GM12878 (cell line): Measurements from ENCODE around the gene LHB. TPM values are rescaled to one million over a fixed set of nuclear protein-coding genes. Genes with fewer than 3 reads are reported as not detected.

Experiments used
- BCL11A ChIP-seq: IDR thresholded peaks from 2 replicates; pipeline ENCODE4 v1.6.1; 2011; ENCODE audit warnings: low read depth, low read length
- BMI1 ChIP-seq: fragments of 450-650 bp; IDR thresholded peaks from 2 replicates; pipeline ENCODE4 v1.6.1; 2016; ENCODE audit warnings: mild to moderate bottlenecking, moderate library complexity, borderline replicate concordance
- CEBPZ ChIP-seq: fragments of 150-350 bp; IDR thresholded peaks from 2 replicates; pipeline ENCODE4 v1.6.1; 2016; ENCODE audit warnings: low read depth, low read length
- CHD1 ChIP-seq: IDR thresholded peaks from 2 replicates; pipeline ENCODE4 v1.6.1; 2012; ENCODE audit warnings: low read depth, low read length, improper control_type of control experiment
- CREB1 ChIP-seq: IDR thresholded peaks from 2 replicates; pipeline ENCODE4 v1.6.1; 2012; ENCODE audit warnings: low read depth, mild to moderate bottlenecking, inconsistent platforms
- FOXM1 ChIP-seq: IDR thresholded peaks from 2 replicates; pipeline ENCODE4 v1.6.1; 2012; ENCODE audit warnings: low read depth, mild to moderate bottlenecking, inconsistent platforms, low read length, moderate library complexity
- IRF4 ChIP-seq: IDR thresholded peaks from 2 replicates; pipeline ENCODE4 v1.6.1; 2011; ENCODE audit warnings: low read depth, low read length
- KAT2A ChIP-seq: conservative IDR thresholded peaks from 2 replicates; pipeline ENCODE4 v1.6.1; 2011; ENCODE audit warnings: low read depth, low read length; ENCODE audit not compliant: control insufficient read depth
- KLF5 ChIP-seq: fragments of 450-650 bp; IDR thresholded peaks from 2 replicates; pipeline ENCODE4 v1.6.1; 2014; ENCODE audit warnings: mild to moderate bottlenecking; ENCODE audit not compliant: partially characterized antibody
- LARP7 ChIP-seq: fragments of 450-650 bp; IDR thresholded peaks from 2 replicates; pipeline ENCODE4 v1.6.1; 2017; ENCODE audit warnings: mild to moderate bottlenecking
- MTA3 ChIP-seq: IDR thresholded peaks from 2 replicates; pipeline ENCODE4 v1.6.1; 2012; ENCODE audit warnings: low read length, inconsistent platforms, borderline replicate concordance
- MYC ChIP-seq: IDR thresholded peaks from 2 replicates; pipeline ENCODE4 v1.6.1; 2011; ENCODE audit warnings: mild to moderate bottlenecking, low read length, moderate library complexity, inconsistent platforms; ENCODE audit not compliant: insufficient read depth, insufficient replicate concordance, insufficient read length, severe bottlenecking
- NFIC ChIP-seq: IDR thresholded peaks from 2 replicates; pipeline ENCODE4 v1.6.1; 2012; ENCODE audit warnings: low read depth, mild to moderate bottlenecking, inconsistent platforms, low read length, moderate library complexity
- NFYB ChIP-seq: IDR thresholded peaks from 2 replicates; pipeline ENCODE4 v1.6.1; 2011; ENCODE audit warnings: low read depth, mild to moderate bottlenecking, low read length, improper control_type of control experiment, moderate library complexity; ENCODE audit not compliant: insufficient read depth
- NR2F1 ChIP-seq: fragments of 450-650 bp; conservative IDR thresholded peaks from 2 replicates; pipeline ENCODE4 v1.6.1; 2017; ENCODE audit warnings: mild to moderate bottlenecking
- NRF1 ChIP-seq: conservative IDR thresholded peaks from 2 replicates; pipeline ENCODE4 v1.6.1; 2011; ENCODE audit warnings: mild to moderate bottlenecking, low read depth, low read length, improper control_type of control experiment
- RB1 ChIP-seq: fragments of 450-650 bp; formaldehyde crosslinking; IDR thresholded peaks from 2 replicates; pipeline ENCODE4 v1.6.1; 2017; ENCODE audit warnings: mild to moderate bottlenecking, borderline replicate concordance
- RUNX3 ChIP-seq: IDR thresholded peaks from 2 replicates; pipeline ENCODE4 v1.6.1; 2012; ENCODE audit warnings: low read length, inconsistent platforms
- SMAD1 ChIP-seq: fragments of 450-650 bp; IDR thresholded peaks from 2 replicates; pipeline ENCODE4 v1.6.1; 2018; ENCODE audit warnings: mild to moderate bottlenecking, low read depth; ENCODE audit not compliant: partially characterized antibody
- TCF12 ChIP-seq: IDR thresholded peaks from 2 replicates; pipeline ENCODE4 v1.6.1; 2011; ENCODE audit warnings: low read depth, mild to moderate bottlenecking, low read length
- WRNIP1 ChIP-seq: IDR thresholded peaks from 2 replicates; pipeline ENCODE4 v1.6.1; 2011; ENCODE audit warnings: low read depth, low read length, improper control_type of control experiment, borderline replicate concordance
- YY1 ChIP-seq: IDR thresholded peaks from 2 replicates; pipeline ENCODE4 v1.6.1; 2011; ENCODE audit warnings: low read depth, mild to moderate bottlenecking, low read length
- ZBED1 ChIP-seq: IDR thresholded peaks from 2 replicates; pipeline ENCODE4 v1.6.1; 2016; ENCODE audit warnings: borderline replicate concordance
- ZBTB40 ChIP-seq: fragments of 450-650 bp; IDR thresholded peaks from 2 replicates; pipeline ENCODE4 v1.6.1; 2016; ENCODE audit warnings: mild to moderate bottlenecking, moderate library complexity, borderline replicate concordance
- polyA plus RNA-seq, 11 experiments: library from polyadenylated mRNA; depleted of rRNA in 4 of 11; unstranded in 6 of 11; stranded (reverse) in 5 of 11; fragments of >200 nt; fragmentation: Nextera tagmentation in 4 of 11; fragmentation: Illumina TruSeq in 1 of 11; extraction: Ambion mirVana in 4 of 11; extraction: Trizol in 1 of 11; gene quantifications; 1 replicate in 1 of 11; 2 replicates in 10 of 11; pipeline versions ENCODE4 v1.2.1 to v1.2.3, GENCODE V29; 2011 to 2016; ENCODE audit warnings: inconsistent platforms in 2 of 11, missing spikeins in 2 of 11, low read depth in 1 of 11
- total RNA-seq, 4 experiments: library from RNA; depleted of rRNA in 3 of 4; stranded (reverse); fragments of >200 nt in 3 of 4; fragmentation: Illumina TruSeq in 1 of 4; extraction: Trizol in 1 of 4; gene quantifications; 2 replicates each; pipeline versions ENCODE4 v1.2.1 to v1.2.3, GENCODE V29; 2013 to 2021

The LHB gene
- total and polyA plus RNA-seq, 10 of the 15 experiments (the other 5 are each of a cell fraction or from before 2014, with no cell fraction given), result 0.20 to 0.72 (median 0.46) TPM; not detected in 5

- TF ChIP-seq CEBPZ, result peak; percentile 57; the same call in 1 of the 2 replicates
- no peak for TF ChIP-seq FOXM1
- TF ChIP-seq NFYB, result peak; percentile 93
- TF ChIP-seq ZBED1, result no peak
- TF ChIP-seq ZBTB40, result peak; percentile 95
- 0 out of 2 replicates have a peak, but pooled peaks have one; percentile 12 for TF ChIP-seq NR2F1
- no peak for TF ChIP-seq SMAD1
- no peak for TF ChIP-seq MYC
- no peak for TF ChIP-seq BCL11A
- peak; percentile 80 for TF ChIP-seq CREB1
- TF ChIP-seq RB1, result no peak; the same call in 1 of the 2 replicates
- TF ChIP-seq BMI1, result no peak
- no peak; the same call in 1 of the 2 replicates for TF ChIP-seq TCF12
- TF ChIP-seq CHD1, result no peak; the same call in 1 of the 2 replicates
- peak; percentile 25; the same call in 1 of the 2 replicates for TF ChIP-seq NRF1
- peak; percentile 94 for TF ChIP-seq YY1
- no peak for TF ChIP-seq KAT2A
- no peak; the same call in 1 of the 2 replicates for TF ChIP-seq IRF4
- TF ChIP-seq NFIC, result no peak; the same call in 1 of the 2 replicates
- no peak for TF ChIP-seq MTA3
- TF ChIP-seq RUNX3, result peak; percentile 22; the same call in 1 of the 2 replicates
- TF ChIP-seq KLF5, result peak; percentile 85
- TF ChIP-seq WRNIP1, result 0 out of 2 replicates have a peak, but pooled peaks have one; percentile 26
- TF ChIP-seq LARP7, result 0 out of 2 replicates have a peak, but pooled peaks have one; percentile 7
Observed at GRCh38 chr19:48993175-48994034, 23.5 kb downstream of the LHB start, which contains the start of the genes GYS1 and RUVBL2 (continued).
